ENCODE results near the gene BAHD1.

The BAHD1 gene

GRCh38 chr15:40424483-40425115 is 16.2 kb upstream of the BAHD1 start:
- DNase-seq (ENCODE audit: low read depth): no peak

- DNase-seq (ENCODE audit: low read depth): no peak
These were observed 15.1 kb upstream of the BAHD1 start for GRCh38 chr15:40425681-40426080.

GRCh38 chr15:40427188-40427587 is 13.6 kb upstream of the BAHD1 start:
- DNase-seq (ENCODE audit: low read depth): no peak

- no peak for DNase-seq (ENCODE audit: low read depth)
These were observed 12.6 kb upstream of the BAHD1 start for GRCh38 chr15:40428185-40428584.

GRCh38 chr15:40429068-40429710 is 11.6 kb upstream of the BAHD1 start:
- no peak for DNase-seq (ENCODE audit: low read depth)

- DNase-seq (ENCODE audit: low read depth): no peak
These were observed 10.4 kb upstream of the BAHD1 start for GRCh38 chr15:40430271-40430805.

- DNase-seq (ENCODE audit: low read depth): no peak
These were observed 5.6 kb upstream of the BAHD1 start for GRCh38 chr15:40435023-40435709.

- no peak for DNase-seq (ENCODE audit: low read depth)
These were observed 5.1 kb upstream of the BAHD1 start for GRCh38 chr15:40435710-40436089.

GRCh38 chr15:40436116-40436891 is 4.4 kb upstream of the BAHD1 start:
- no peak for DNase-seq (ENCODE audit: low read depth)

GRCh38 chr15:40436892-40437751 is 3.6 kb upstream of the BAHD1 start:
- DNase-seq (ENCODE audit: low read depth): no peak

GRCh38 chr15:40437752-40438687 is 2.7 kb upstream of the BAHD1 start:
- no peak for DNase-seq (ENCODE audit: low read depth)

GRCh38 chr15:40438712-40439111 is 2.0 kb upstream of the BAHD1 start:
- no peak for DNase-seq (ENCODE audit: low read depth)

GRCh38 chr15:40439461-40439959 is 1.2 kb upstream of the BAHD1 start:
- DNase-seq (ENCODE audit: low read depth): no peak

GRCh38 chr15:40439960-40440742 is 602 bp upstream of the BAHD1 start:
- no peak for DNase-seq (ENCODE audit: low read depth)

GRCh38 chr15:40441565-40442531 is 1.1 kb downstream of the BAHD1 start:
- DNase-seq (ENCODE audit: low read depth): no peak

- DNase-seq (ENCODE audit: low read depth): no peak
These were observed 2.5 kb downstream of the BAHD1 start for GRCh38 chr15:40443255-40443654.

GRCh38 chr15:40443846-40444245 is 3.1 kb downstream of the BAHD1 start:
- no peak for DNase-seq (ENCODE audit: low read depth)

- no peak for DNase-seq (ENCODE audit: low read depth)
These were observed 4.0 kb downstream of the BAHD1 start for GRCh38 chr15:40444736-40445135.

All from stimulated activated CD8-positive, alpha-beta memory T cell treated with anti-CD3 and anti-CD28 coated beads, Interleukin-15, amount 100 ng/mL, for 24 hours (primary cell).